NCI-H510A (cell line): ENCODE data around the gene RAB3GAP1.

Experiments
- DNase-seq: peaks from one replicate; lab custom pipeline; 2025; lab: John Stamatoyannopoulos, UW

The RAB3GAP1 gene

GRCh38 chr2:135163901-135164300 lies 111.8 kb downstream of the RAB3GAP1 start:
- no peak for DNase-seq

- no peak for DNase-seq
Observed at GRCh38 chr2:135164431-135164830, 112.3 kb downstream of the RAB3GAP1 start.

- no peak for DNase-seq
Observed at GRCh38 chr2:135167273-135167672, 115.2 kb downstream of the RAB3GAP1 start.

GRCh38 chr2:135168204-135168856 lies 116.2 kb downstream of the RAB3GAP1 start:
- no peak for DNase-seq

GRCh38 chr2:135169900-135170753 lies 118.0 kb downstream of the RAB3GAP1 start:
- no peak for DNase-seq

- DNase-seq: no peak
Observed at GRCh38 chr2:135174049-135174809, 122.1 kb downstream of the RAB3GAP1 start.

- no peak for DNase-seq
Observed at GRCh38 chr2:135174810-135175093, 122.7 kb downstream of the RAB3GAP1 start.

GRCh38 chr2:135175177-135175576 lies 123.1 kb downstream of the RAB3GAP1 start:
- peak; percentile 1 for DNase-seq

- DNase-seq: no peak
Observed at GRCh38 chr2:135179689-135180088, 127.6 kb downstream of the RAB3GAP1 start.

- no peak for DNase-seq
Observed at GRCh38 chr2:135182190-135182589, 130.1 kb downstream of the RAB3GAP1 start.

- no peak for DNase-seq
Observed at GRCh38 chr2:135182601-135183000, 130.5 kb downstream of the RAB3GAP1 start.

GRCh38 chr2:135183822-135184221 lies 131.7 kb downstream of the RAB3GAP1 start:
- DNase-seq: no peak

GRCh38 chr2:135186054-135186453 lies 134.0 kb downstream of the RAB3GAP1 start:
- no peak for DNase-seq

- no peak for DNase-seq
Observed at GRCh38 chr2:135187270-135187669, 135.2 kb downstream of the RAB3GAP1 start.

- no peak for DNase-seq
Observed at GRCh38 chr2:135189148-135189547, 137.1 kb downstream of the RAB3GAP1 start.

- no peak for DNase-seq
Observed at GRCh38 chr2:135190799-135191198, 138.7 kb downstream of the RAB3GAP1 start.

GRCh38 chr2:135198481-135198880 lies 146.4 kb downstream of the RAB3GAP1 start:
- DNase-seq: no peak

GRCh38 chr2:135202751-135203150 lies 150.7 kb downstream of the RAB3GAP1 start:
- DNase-seq: no peak

- DNase-seq: no peak
Observed at GRCh38 chr2:135203944-135204343, 151.9 kb downstream of the RAB3GAP1 start.

- no peak for DNase-seq
Observed at GRCh38 chr2:135208016-135208415, 155.9 kb downstream of the RAB3GAP1 start.

GRCh38 chr2:135212757-135213156 lies 160.7 kb downstream of the RAB3GAP1 start:
- DNase-seq: no peak

GRCh38 chr2:135218426-135218825 lies 166.3 kb downstream of the RAB3GAP1 start:
- DNase-seq: no peak

- DNase-seq: no peak
Observed at GRCh38 chr2:135219226-135219625, 167.1 kb downstream of the RAB3GAP1 start.
